NCI-H128 (cell line): ENCODE results near the gene SLC7A14.

Source experiments
- DNase-seq: peaks from one replicate; lab custom pipeline; 2025; ENCODE audit not compliant: unreplicated experiment; lab: John Stamatoyannopoulos, UW

Gene SLC7A14

DNA sequence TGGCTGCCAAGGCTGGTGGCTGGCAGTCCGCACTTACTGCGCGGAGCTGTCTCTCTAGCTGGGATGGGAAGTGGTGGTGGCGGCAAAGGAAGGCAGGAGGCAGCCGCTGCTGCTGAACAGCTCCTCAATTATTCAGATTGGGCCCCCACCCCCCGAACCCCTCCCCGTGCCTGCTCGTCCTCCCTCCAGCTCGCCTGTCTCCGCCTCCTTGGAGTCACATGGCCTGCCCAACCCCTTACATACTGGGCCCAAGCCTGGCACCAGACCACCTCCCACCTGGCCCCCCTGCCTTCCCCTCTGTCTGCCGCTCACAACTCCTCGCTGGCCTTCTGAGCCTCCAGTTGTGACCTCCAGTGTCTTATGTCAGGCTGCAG is at the start of gene SLC7A14:
TSS of gene SLC7A14 (minus strand) at position 139 of the 374 bp plus-strand sequence. CDS start 59,139 bp downstream, outside the sequence.
- DNase-seq, result peak; percentile 8

DNA sequence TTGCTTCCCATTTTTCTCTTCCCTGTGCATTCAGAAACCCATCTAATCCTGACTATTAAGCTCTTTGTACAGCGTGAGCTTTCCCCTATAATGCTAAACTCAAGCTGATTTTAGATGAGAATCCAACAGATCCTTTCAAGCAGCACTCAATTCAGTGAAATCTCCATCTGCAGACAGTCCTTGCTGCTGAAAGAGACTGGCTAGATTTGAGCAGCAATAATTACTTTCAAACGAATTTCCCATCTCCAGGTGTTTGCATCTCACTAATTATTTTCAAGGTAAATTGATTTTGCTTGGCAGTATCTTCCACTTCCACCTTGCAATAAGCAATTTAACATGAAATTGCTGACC is 49.5 kb upstream of the SLC7A14 start:
- DNase-seq, result no peak

DNA sequence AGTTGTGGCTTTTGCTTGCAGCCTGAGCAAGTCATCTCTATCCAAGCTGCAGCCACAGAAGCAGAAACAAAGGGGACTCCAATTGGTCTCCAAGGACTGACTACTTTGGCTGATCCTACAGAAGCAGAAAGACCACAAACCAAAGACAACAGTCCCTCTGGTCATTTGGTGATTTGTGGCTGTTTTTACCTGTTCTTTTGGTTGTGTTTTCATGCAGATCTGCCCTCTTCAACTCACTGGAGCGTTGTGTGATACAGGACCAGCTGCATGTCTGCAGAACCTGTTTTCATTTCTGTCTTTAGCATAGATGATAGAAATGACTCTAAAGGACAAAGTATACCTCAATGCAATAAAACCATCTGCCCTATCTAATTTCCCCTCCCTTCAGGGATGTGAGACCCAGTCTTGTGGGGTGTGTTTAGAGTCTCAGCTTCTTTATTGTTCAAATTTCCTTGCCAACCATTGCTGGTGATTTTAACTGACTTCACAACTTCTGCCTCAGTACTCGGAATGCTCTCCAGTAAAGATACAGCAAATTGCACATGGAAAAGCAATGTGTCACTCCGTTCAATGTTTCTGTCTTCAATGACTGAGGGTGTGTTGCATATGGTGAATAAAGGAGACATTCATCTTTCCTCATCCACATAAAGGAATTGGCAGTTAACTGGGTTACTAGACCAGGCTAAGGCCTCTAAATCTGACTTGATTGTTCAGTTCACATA is 48.9 kb upstream of the SLC7A14 start:
- no peak for DNase-seq

DNA sequence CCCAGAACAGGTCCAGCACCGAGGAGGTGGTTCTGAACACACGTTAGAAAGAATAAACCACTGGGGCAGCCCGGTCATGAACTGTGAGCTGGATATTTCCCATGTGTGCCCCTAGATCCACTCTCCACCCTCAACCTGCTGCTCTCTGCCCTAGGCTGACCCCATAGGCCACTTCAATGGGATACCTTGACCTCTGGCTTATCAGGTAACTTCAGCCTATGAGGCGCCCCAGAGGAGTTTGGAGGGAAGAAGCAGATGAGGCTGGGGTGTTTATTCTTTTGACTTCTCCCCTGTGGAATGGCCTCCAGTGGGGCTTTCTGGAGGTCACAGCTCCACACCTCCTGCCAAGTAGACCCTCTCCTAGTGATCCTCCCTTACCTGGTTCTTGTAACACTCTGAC is 47.7 kb upstream of the SLC7A14 start:
- no peak for DNase-seq

DNA sequence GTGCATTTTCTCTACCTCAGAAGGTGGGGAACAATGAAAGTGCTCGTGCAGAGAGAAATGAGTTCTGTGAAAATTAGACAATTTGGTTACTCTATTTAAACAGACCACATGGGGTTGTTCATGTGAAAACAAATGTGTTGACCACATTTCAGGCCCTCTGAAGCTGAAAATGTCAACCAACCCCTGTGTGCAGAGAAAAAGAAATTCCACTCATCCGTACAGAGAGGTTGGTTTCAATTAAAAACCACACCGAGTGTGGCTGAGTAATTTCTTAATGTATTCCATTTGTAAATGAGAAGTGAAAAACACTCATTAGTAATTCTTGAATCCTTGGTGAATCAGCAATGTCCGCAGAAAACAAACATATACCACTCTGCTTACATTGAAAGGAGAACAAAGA is 46.9 kb upstream of the SLC7A14 start:
- DNase-seq, result peak; percentile 29

DNA sequence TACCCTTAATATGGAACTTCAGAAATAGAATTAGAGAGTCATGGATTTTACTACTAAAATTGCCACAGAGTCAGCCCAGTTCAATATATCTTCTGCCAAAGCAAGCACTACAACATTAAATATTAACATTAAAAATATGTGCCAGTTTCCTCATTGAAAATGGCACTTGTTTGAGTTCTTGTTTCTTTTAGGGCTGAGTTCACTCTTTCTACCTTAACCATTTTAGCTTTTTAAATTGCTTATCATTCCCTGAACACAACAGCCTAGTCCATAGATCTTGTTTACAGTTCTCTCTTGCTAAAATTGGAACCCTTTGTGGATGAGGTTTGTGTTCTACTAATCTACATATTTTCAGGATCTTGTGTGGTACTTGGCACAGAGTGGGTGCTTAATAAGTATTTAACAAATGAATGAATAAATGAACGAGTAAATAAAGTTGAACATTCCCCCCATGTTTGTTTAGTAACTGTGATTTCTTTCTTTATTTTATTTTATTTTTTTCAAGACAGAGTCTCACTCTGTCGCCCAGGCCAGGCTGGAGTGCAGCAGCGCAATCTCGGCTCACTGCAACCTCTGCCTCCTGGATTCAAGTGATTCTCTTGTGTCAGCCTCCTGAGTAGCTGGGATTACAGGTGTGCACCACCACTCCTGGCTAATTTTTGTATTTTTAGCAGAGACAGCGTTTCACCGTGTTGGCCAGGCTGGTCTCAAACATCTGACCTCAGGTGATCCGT is 46.0 kb upstream of the SLC7A14 start:
- no peak for DNase-seq

DNA sequence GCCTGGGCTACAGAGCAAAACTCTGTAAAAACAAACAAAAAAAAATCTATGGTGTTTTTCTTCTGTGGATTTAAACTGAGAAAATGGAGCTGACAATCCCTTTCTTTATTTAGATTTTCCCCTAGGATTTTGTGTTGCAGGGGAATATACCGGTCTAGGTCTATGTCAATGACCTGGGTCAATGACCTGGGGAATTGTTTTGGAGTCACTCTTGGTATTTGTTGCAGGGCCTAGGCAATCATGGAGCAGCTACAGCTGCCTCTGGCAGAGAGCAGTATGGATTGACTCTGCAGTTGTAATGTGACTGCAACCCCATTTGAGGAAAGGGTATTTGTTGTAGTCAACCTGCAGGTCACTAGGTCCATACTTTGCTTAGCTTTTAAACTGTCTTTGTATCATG is 37.6 kb upstream of the SLC7A14 start:
- DNase-seq, result no peak

DNA sequence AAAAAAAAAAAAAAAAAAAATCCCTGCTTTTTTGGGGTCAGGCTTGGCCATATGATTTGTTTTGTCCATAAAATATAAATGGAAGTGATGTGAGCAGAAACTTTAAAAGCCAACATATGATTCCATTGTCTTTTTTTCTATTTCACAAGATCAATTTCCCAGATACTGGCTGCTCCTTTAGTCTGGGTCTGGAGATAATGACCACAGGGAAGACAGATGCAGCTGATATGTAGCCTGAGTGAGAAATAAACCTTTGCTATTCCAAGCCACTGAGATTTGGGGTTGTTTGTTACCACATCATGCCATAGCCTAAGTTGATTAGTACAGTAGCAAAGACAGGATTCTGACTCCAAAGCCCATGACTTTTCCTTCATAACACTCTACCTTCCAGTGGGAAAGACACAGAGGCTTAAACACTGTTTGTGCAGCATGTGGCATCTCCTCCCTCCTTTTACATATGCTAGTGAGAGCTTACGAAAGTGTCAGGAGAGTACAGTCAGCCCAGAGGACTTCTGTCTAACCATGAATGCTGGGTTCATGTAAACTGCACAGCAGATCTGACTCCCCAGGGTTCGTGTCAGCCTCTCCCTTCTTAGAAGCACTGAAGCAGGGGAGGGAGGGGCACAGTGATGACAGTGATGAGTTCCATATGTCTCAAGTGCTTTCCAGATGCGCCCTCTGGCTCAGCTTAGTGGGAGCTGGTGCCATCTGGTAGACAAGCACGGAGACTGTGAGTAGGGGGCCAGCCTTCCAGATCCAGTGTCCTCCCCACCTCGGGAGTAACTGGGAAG is 36.7 kb upstream of the SLC7A14 start:
- DNase-seq, result no peak

- no peak for DNase-seq
Observed at GRCh38 chr3:170621256-170621655, 35.4 kb upstream of the SLC7A14 start.

GRCh38 chr3:170614214-170614966 is 28.5 kb upstream of the SLC7A14 start:
- DNase-seq, result no peak

GRCh38 chr3:170611751-170612150 is 25.9 kb upstream of the SLC7A14 start:
- no peak for DNase-seq

GRCh38 chr3:170610321-170610884 is 24.5 kb upstream of the SLC7A14 start:
- no peak for DNase-seq

- no peak for DNase-seq
Observed at GRCh38 chr3:170608475-170608874, 22.6 kb upstream of the SLC7A14 start.

DNA sequence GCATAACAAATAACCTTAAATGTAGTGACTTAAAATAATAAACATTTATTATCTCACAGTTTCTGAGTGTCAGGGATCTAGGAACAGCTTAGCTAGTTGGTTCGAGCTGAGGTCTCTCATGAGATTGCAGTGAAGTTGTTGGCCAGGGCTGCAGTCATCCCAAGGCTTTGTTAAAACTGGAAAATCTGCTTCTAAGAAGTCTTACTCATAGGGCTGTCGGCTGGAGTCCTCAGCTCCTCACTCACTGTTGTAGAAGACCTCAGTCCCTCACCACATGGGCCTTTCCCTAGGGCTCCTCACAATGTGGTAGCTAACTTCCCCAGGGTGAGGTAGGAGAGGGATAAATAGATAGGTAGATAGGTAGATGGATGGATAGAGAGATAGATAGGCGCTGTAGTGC is 20.8 kb upstream of the SLC7A14 start:
- no peak for DNase-seq

DNA sequence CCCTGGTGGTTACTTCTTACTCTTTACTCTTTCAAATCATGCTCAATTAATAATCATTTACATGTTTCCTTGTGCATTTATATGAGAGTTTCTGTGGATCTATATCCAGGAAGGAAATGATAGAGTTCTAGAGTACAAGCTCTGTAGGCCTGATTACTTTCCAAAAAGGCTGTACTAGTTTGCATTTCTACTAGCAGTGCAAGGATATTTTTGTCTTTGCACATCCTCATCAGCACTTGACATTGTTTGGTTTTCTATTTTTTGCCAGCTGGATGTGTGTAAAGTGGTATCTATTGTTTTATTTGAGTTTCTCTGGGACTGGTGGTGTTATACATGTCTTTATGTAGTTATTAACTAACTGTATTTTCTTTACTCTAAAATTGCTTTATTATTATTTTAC is 19.6 kb upstream of the SLC7A14 start:
- no peak for DNase-seq

GRCh38 chr3:170603770-170604510 is 18.1 kb upstream of the SLC7A14 start:
- DNase-seq, result no peak

GRCh38 chr3:170602556-170602955 is 16.7 kb upstream of the SLC7A14 start:
- DNase-seq, result no peak

DNA sequence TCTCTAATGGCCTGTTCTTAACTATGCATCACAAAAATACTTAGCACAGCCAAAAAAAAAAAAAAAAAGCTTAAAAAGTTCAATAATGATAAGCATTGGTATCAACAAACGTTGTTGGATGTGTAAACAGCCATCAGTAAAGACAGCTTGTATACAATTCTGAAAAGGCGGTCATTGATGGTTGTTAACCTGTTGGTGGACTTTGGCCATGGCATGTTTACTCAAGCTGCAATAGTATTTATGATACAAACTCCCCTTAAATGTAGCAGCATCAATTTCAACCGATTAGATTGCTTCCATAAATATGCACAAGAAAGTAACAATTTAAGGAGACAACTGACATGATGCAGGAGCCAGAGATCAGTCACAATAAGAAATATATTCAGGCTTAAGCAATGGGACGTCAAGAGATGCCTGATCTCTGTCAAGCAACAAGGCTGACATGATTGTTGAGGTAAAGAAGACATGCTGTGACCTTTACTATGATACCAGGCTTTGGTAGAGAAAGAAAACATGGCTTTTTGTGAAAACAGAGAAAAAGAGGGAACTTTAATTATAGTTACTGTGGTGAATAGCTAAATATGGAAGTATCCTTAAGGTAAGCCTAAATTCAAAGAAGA is 14.2 kb upstream of the SLC7A14 start:
- DNase-seq, result no peak

DNA sequence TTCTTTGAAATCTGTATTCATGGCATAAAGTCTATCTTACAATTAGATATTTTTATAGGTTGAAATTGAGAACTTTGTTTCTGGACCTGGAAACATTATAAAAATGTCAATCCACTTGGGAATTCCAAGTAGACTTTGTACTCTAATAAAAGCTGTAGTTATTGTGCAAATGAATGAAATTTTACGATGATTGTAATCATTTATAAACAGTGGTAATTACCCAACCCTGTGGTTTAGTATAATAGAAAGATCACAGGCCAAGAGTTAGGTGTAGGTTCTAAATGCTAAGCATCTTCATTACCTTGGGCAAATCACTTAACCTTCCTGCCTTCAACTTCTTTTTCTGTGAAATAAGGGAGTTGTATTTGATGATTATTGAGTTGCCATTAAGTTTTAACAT is 13.2 kb upstream of the SLC7A14 start:
- no peak for DNase-seq

DNA sequence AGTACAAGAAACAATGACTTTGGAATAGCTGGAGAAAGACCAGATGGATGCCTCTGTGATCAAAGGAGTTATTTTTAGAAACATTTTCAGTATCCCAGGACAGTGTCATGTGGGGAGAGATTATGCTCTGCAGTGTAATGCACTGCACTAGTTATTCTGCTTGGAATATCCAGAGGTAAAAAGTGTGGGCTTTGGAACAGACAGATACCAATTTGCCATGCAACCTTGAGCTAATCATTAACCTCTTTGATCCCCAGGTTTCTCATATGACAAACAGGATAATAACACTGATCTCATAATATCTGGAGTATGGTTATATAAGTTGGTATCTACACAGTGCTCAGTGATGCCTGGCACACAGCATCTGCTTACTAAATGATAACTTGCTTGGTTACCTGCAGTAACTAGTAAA is 12.2 kb upstream of the SLC7A14 start:
- no peak for DNase-seq
